Measurements from ENCODE around the gene UEVLD.
A peak's percentile ranks its signal among the peaks of the same experiment; 100 is the strongest.

The UEVLD gene

DNA sequence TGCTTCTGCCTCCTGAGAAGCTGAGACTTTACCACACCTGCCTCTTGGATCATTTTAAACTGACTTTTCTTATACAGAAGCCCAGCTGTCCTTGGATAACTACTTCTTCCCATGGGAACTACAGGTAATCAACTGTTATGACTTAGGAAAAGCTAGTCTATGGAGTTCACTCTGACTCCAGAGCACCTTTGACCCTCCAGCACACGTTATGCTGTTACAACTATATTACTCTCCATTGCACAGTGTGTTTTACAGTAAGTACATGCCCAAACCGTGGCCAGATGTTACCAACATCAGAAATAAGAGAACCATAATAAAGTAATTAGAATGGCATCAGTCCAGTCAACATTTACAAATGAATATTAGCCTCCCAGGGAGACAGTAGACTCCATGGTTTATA lies 40.5 kb downstream of the UEVLD start:
- no peaks in the 10 kb centered on the region for H3K9me3 Mint-ChIP-seq
- ATAC-seq = no peak

DNA sequence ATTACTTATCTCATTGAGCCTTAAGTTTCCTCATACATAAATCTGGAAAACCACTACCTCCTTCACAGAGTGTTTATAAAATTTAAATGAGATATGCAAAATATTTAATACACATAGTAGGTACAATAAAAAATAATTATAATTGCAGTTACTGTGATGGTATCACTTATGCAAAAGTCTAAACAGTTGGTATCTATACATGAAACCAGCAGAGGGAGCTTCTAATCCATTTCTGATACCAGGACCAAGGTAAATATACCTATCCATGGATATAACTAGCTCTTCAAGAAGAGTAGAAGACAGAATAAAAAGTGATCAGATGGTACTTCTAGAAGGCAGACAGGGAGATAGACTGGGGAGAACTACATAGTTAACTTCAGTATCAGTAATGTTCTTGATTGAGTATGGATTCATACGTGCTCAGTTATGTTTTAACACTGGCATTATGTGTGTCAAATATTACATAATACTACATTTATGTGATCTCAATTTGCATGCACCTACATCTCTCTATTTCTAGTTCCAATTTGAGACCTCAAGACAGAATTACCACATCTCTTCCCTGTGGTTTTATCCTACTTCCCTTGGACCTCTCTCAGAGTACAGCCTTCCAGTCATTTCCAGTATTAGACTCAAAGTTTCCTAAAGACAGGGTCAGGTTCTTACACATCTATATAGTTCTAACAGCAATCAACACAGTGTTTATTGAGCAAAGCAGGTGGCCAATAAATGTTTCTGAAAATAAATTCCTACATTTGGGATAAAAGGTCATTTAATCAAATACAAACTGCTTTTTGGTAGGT lies 48.1 kb downstream of the UEVLD start:
- H3K27ac Mint-ChIP-seq = no peak overlapping the region
- no peak overlapping the region for H3K4me3 Mint-ChIP-seq
- H3K36me3 Mint-ChIP-seq (ENCODE audit: low read depth) = peaks cover 2% of the 10 kb centered on the region
- DNase-seq = no peak
- H3K9me3 Mint-ChIP-seq = no peaks in the 10 kb centered on the region
- peak; percentile 61 for ATAC-seq
- H3K27me3 Mint-ChIP-seq = no peaks in the 10 kb centered on the region
- peaks cover 3% of the 10 kb centered on the region for H3K4me1 Mint-ChIP-seq

More for the DNA sequence above, 40.5 kb downstream of the UEVLD start:
- Mint-ChIP-seq H3K36me3 (ENCODE audit: low read depth) (peaks cover 6% of the 10 kb centered on the region), H3K4me1 (no peaks in the 10 kb centered on the region), H3K27me3 (no peaks in the 10 kb centered on the region), H3K27ac (no peak overlapping the region), H3K4me3 (no peak overlapping the region)
- no peak for DNase-seq

DNA sequence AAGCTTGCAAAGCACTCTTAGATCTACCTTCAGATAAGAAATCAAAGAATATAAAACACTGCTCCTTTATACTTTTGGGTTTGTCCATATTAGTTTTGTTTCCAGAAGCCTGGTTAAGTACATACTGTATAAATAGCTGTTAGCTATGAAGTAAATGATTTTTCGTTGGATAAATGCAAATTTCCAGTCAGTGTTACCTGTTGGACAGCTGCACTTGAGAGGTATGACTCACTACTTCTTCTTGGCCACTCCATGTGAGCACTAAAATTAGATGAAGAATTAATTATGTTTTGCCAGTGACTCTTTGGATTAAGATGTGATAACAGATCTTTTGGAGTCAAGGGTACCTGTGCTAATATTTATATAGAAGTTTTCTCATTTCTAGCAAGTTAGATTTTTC lies 52.3 kb downstream of the UEVLD start:
- Mint-ChIP-seq H3K27me3 (no peaks in the 10 kb centered on the region), H3K4me1 (peaks cover 3% of the 10 kb centered on the region), H3K9me3 (no peaks in the 10 kb centered on the region), H3K36me3 (ENCODE audit: low read depth) (peaks cover 5% of the 10 kb centered on the region), H3K4me3 (no peak overlapping the region), H3K27ac (no peak overlapping the region)
- no peak for DNase-seq
- ATAC-seq = no peak

GRCh38 chr11:18534245-18534644 lies 54.3 kb downstream of the UEVLD start:
- Mint-ChIP-seq H3K36me3 (ENCODE audit: low read depth) (peaks cover 7% of the 10 kb centered on the region), H3K27me3 (no peaks in the 10 kb centered on the region), H3K4me3 (no peak overlapping the region), H3K9me3 (no peaks in the 10 kb centered on the region), H3K27ac (no peak overlapping the region), H3K4me1 (peaks cover 4% of the 10 kb centered on the region)
- no peak for DNase-seq
- no peak for ATAC-seq

DNA sequence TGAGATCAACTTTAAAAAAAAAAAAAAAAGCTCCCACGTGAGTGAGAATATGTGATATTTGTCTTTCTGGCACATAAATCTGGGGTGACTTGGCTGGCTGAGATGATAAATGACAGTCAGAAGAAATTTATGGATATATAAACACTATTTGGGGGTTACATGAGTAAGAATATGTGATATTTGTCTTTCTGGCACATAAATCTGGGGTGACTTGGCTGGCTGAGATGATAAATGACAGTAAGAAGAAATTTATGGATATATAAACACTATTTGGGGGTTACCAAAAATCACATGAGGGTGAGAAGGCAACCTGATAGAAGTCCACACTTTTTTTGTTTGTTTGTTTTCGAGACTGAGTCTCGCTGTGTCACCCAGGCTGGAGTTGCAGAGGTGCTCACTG lies 55.2 kb downstream of the UEVLD start:
- H3K4me3 Mint-ChIP-seq = no peak overlapping the region
- H3K36me3 Mint-ChIP-seq (ENCODE audit: low read depth) = peaks cover 7% of the 10 kb centered on the region
- ATAC-seq (no peak), DNase-seq (no peak)
- no peaks in the 10 kb centered on the region for H3K27me3 Mint-ChIP-seq
- H3K27ac Mint-ChIP-seq = no peak overlapping the region
- H3K4me1 Mint-ChIP-seq = peaks cover 11% of the 10 kb centered on the region
- no peaks in the 10 kb centered on the region for H3K9me3 Mint-ChIP-seq

GRCh38 chr11:18527512-18527911 lies 61.0 kb downstream of the UEVLD start:
- no peak for ATAC-seq
- DNase-seq = no peak
- no peaks in the 10 kb centered on the region for H3K9me3 Mint-ChIP-seq
- H3K27me3 Mint-ChIP-seq = no peaks in the 10 kb centered on the region
- peaks cover 44% of the 10 kb centered on the region for H3K4me1 Mint-ChIP-seq
- peak overlapping the region; percentile 97 for H3K27ac Mint-ChIP-seq
- H3K4me3 Mint-ChIP-seq = peak overlapping the region; percentile 94
- H3K36me3 Mint-ChIP-seq (ENCODE audit: low read depth) = peaks cover 17% of the 10 kb centered on the region

DNA sequence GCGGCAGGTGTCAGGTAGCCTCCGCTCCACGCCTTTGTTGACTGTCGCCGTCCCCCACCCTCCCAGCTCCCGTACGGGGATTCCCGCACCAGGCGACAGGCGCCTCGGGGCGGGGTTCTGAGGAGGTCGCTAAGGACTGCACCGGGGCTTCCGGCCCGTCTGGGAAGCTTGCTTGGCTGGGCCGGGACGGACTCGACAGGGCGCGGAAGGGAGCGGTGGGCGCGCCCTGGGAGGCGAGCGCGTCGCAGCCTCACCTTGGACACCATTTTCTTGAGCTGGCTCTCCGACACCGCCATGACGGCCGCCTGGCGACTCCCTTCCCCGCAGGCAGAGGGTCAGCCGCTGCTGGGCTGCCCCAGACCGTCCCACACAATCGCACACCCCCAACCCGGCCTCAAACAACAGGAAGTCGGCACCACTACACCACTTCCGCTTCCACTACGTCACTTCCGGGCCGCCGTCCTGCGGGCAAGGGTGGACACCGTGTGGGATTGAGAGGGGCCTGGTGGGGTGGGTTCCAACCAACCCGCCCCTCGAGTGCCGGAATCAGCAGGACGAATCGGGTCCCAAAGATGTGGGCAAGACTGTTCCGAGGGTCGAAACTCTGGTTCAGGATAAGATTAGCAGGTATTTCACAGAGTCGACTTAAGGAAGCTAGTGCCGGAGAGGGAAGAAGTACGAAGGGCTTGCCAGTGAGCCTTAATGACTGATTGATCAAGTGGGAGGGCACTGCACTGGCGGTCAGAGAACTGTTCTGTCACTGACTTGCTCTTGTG lies 61.8 kb downstream of the UEVLD start, which contains the start of gene TSG101:
TSS of gene TSG101 (minus strand) at position 422 of the 776 bp plus-strand sequence. CDS start at position 296, 126 bp downstream.
- H3K9me3 Mint-ChIP-seq = no peaks in the 10 kb centered on the region
- peaks cover 21% of the 10 kb centered on the region for H3K36me3 Mint-ChIP-seq (ENCODE audit: low read depth)
- ATAC-seq (peak; percentile 94), DNase-seq (peak; percentile 97)
- peak within 1 kb of the TSS; percentile 94 for H3K4me3 Mint-ChIP-seq
- no peaks in the 10 kb centered on the region for H3K27me3 Mint-ChIP-seq
- H3K27ac Mint-ChIP-seq = peak within 1 kb of the TSS; percentile 97
- peaks cover 52% of the 10 kb centered on the region for H3K4me1 Mint-ChIP-seq

GRCh38 chr11:18526130-18526520 lies 62.4 kb downstream of the UEVLD start:
- Mint-ChIP-seq H3K27me3 (no peaks in the 10 kb centered on the region), H3K4me3 (peak overlapping the region; percentile 94), H3K36me3 (ENCODE audit: low read depth) (peaks cover 18% of the 10 kb centered on the region), H3K27ac (peak overlapping the region; percentile 97), H3K9me3 (no peaks in the 10 kb centered on the region), H3K4me1 (peaks cover 52% of the 10 kb centered on the region)
- ATAC-seq = no peak
- no peak for DNase-seq

GRCh38 chr11:18524248-18524647 lies 64.3 kb downstream of the UEVLD start:
- H3K9me3 Mint-ChIP-seq = no peaks in the 10 kb centered on the region
- H3K4me1 Mint-ChIP-seq = peaks cover 57% of the 10 kb centered on the region
- H3K27me3 Mint-ChIP-seq = no peaks in the 10 kb centered on the region
- ATAC-seq (no peak), DNase-seq (no peak)
- no peak overlapping the region for H3K4me3 Mint-ChIP-seq
- H3K36me3 Mint-ChIP-seq (ENCODE audit: low read depth) = peaks cover 16% of the 10 kb centered on the region
- no peak overlapping the region for H3K27ac Mint-ChIP-seq

- peaks cover 16% of the 10 kb centered on the region for H3K36me3 Mint-ChIP-seq (ENCODE audit: low read depth)
- ATAC-seq = no peak
- H3K27ac Mint-ChIP-seq = no peak overlapping the region
- H3K9me3 Mint-ChIP-seq = no peaks in the 10 kb centered on the region
- H3K4me3 Mint-ChIP-seq = no peak overlapping the region
- DNase-seq = no peak
- H3K4me1 Mint-ChIP-seq = peaks cover 50% of the 10 kb centered on the region
- no peaks in the 10 kb centered on the region for H3K27me3 Mint-ChIP-seq
Observed at GRCh38 chr11:18523084-18523483, 65.5 kb downstream of the UEVLD start.

DNA sequence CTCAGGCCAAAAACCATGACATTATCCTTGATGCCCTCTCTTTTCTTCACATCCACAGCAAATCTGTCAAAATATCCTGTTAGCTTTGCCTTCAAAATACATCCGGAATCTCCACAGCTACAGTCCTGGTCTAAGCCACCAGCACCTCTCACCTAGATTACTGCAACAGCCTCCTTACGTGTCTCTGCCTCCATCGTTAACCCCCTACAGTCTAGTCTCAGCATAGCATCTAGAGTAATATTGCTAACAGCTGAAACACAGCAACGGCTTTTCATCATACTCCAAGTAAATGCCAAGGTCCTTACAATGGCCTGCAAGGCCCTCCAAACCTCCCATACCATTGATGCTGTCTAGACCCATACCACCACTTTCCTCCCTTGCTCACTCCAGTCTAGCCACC lies 66.1 kb downstream of the UEVLD start:
- H3K4me3 Mint-ChIP-seq = no peak overlapping the region
- H3K9me3 Mint-ChIP-seq = no peaks in the 10 kb centered on the region
- H3K36me3 Mint-ChIP-seq (ENCODE audit: low read depth) = peaks cover 16% of the 10 kb centered on the region
- DNase-seq = no peak
- H3K27me3 Mint-ChIP-seq = no peaks in the 10 kb centered on the region
- peaks cover 43% of the 10 kb centered on the region for H3K4me1 Mint-ChIP-seq
- no peak for ATAC-seq
- peak overlapping the region; percentile 6 for H3K27ac Mint-ChIP-seq

DNA sequence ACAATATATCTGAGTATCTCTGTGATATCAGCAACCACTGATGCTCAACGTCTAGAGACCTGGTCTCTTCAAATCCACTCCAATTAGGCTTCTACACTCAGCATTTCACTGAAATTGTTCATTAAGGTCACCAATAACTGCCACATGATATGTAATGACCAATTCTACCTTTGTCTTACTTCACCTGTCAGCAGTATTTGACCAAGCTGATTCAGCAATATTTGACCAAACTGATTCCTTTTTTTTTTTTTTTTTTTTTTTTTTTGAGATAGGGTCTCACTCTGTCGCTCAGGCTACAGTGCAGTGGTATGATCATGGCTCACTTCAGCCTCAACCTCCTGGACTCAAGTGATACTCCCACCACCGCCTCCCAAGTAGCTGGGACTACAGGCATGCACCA lies 67.4 kb downstream of the UEVLD start:
- DNase-seq (no peak), ATAC-seq (no peak)
- Mint-ChIP-seq H3K36me3 (ENCODE audit: low read depth) (peaks cover 12% of the 10 kb centered on the region), H3K27ac (no peak overlapping the region), H3K4me1 (peaks cover 37% of the 10 kb centered on the region), H3K27me3 (no peaks in the 10 kb centered on the region), H3K4me3 (no peak overlapping the region), H3K9me3 (no peaks in the 10 kb centered on the region)

DNA sequence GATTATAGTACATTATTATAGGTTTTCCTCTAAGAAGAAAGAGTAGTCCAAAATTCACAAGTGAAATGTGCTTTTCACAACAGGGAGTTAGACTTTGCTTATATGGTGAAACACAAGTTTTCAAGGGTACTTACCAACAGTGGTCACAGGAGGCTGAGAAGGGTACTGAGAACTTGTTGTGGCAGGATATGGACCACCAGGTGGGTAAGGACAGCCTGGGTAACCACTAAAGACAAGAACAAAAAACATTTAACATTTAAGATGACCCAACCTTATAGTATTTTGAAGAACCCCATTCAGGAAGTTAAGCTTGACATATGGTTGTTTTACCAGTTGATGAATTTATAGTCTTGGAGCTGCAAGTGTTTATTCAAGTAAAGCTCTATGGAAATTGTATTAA lies 86.2 kb downstream of the UEVLD start:
- peaks cover 46% of the 10 kb centered on the region for H3K36me3 Mint-ChIP-seq (ENCODE audit: low read depth)

GRCh38 chr11:18501629-18502028 lies 86.9 kb downstream of the UEVLD start:
- no peak for ATAC-seq
- Mint-ChIP-seq H3K4me3 (no peak overlapping the region), H3K27ac (no peak overlapping the region), H3K36me3 (ENCODE audit: low read depth) (peaks cover 40% of the 10 kb centered on the region), H3K9me3 (no peaks in the 10 kb centered on the region), H3K27me3 (no peaks in the 10 kb centered on the region), H3K4me1 (no peaks in the 10 kb centered on the region)
- no peak for DNase-seq

More for the DNA sequence above, 86.2 kb downstream of the UEVLD start:
- Mint-ChIP-seq H3K4me1 (no peaks in the 10 kb centered on the region), H3K27ac (no peak overlapping the region), H3K27me3 (no peaks in the 10 kb centered on the region), H3K4me3 (no peak overlapping the region), H3K9me3 (no peaks in the 10 kb centered on the region)
- ATAC-seq = no peak
- DNase-seq = no peak

DNA sequence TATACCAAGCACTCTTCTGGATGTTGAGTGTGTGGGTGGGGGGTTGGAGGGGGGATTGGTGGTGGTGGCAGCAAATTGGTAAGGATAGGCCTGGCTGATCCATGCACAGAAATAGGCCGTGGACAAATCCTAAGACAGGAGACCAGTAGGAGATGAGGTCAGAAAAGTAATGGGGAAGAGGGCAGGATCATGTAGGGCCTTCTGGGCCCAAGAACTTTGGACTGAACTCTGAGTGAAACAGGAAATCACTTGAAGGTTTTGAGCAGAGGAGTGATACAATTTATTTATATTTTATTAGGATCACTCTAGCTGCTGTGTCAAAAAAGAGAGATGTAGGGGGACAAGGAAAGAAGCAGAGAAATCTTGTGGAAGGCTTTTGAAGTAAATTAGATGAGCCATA lies 90.5 kb downstream of the UEVLD start:
- H3K9me3 Mint-ChIP-seq = no peaks in the 10 kb centered on the region
- H3K4me3 Mint-ChIP-seq = no peak overlapping the region
- no peaks in the 10 kb centered on the region for H3K27me3 Mint-ChIP-seq
- no peak overlapping the region for H3K27ac Mint-ChIP-seq
- ATAC-seq (no peak), DNase-seq (no peak)
- H3K36me3 Mint-ChIP-seq (ENCODE audit: low read depth) = peaks cover 41% of the 10 kb centered on the region
- H3K4me1 Mint-ChIP-seq = peaks cover 6% of the 10 kb centered on the region
